SK-N-SH (cell line): ENCODE results near the gene TRPM8. TPM values are rescaled to one million over a fixed set of nuclear protein-coding genes. Genes with fewer than 3 reads are reported as not detected.
A peak's percentile ranks its signal among the peaks of the same experiment; 100 is the strongest.

ENCODE experiments used
- CTCF ChIA-PET: fragments of 300-600, 350-600 bp; formaldehyde crosslinking; extraction: SDS; loops from one replicate; lab custom pipeline; 2021; lab: Yijun Ruan, JAX
- POLR2A ChIA-PET: fragments of 350-600 bp; sonication (Branson Sonifier 250); formaldehyde crosslinking; extraction: SDS; loops from one replicate; lab custom pipeline; 2020; ENCODE audit warnings: antibody characterized with exemption, inconsistent platforms; lab: Yijun Ruan, JAX
- DNase-seq: peaks from one replicate; pipeline ENCODE4 v3.0.0; 2012
- H2AFZ ChIP-seq: fragments of 200-600 bp; sonication (generic); 2 replicates; pipeline ENCODE4 v1.8.1; 2016; ENCODE audit warnings: antibody characterized with exemption, mild to moderate bottlenecking, low read depth
- H3F3A ChIP-seq: fragments of 200-600 bp; sonication (generic); replicated peaks from 2 replicates; pipeline ENCODE3; 2016; ENCODE audit warnings: antibody characterized with exemption, mild to moderate bottlenecking; ENCODE audit not compliant: insufficient read depth
- H3K27ac ChIP-seq, 2 experiments: fragments of 200-500 bp in 1 of 2; fragments of 200-600 bp in 1 of 2; sonication (Bioruptor generic) in 1 of 2; sonication (generic), shearing (Covaris generic) in 1 of 2; 2 replicates each; pipeline versions ENCODE4 v1.5.1 to v1.6.1; 2014 to 2016; ENCODE audit warnings: low read depth in 2 of 2, inconsistent platforms in 1 of 2, low read length in 1 of 2, mild to moderate bottlenecking in 1 of 2, mixed read lengths in 1 of 2
- H3K27me3 ChIP-seq: fragments of 200-600 bp; sonication (generic), shearing (Covaris generic); 2 replicates; pipeline ENCODE4 v1.6.1; 2016; ENCODE audit warnings: mixed run types; ENCODE audit not compliant: insufficient read depth
- H3K36me3 ChIP-seq, 2 experiments: fragments of 200-500 bp in 1 of 2; fragments of 200-600 bp in 1 of 2; sonication (Bioruptor generic) in 1 of 2; sonication (generic) in 1 of 2; replicated peaks in 1 of 2; 2 replicates each; pipeline versions ENCODE3 to v1.5.1; 2014 to 2016; ENCODE audit warnings: low read length in 1 of 2, mild to moderate bottlenecking in 1 of 2; ENCODE audit not compliant: insufficient read depth in 2 of 2, control insufficient read depth in 1 of 2
- H3K4me1 ChIP-seq, 2 experiments: fragments of 200-500 bp in 1 of 2; fragments of 200-600 bp in 1 of 2; sonication (Bioruptor generic) in 1 of 2; sonication (generic), shearing (Covaris generic) in 1 of 2; 2 replicates each; pipeline versions ENCODE4 v1.5.1 to v1.6.1; 2014 to 2016; ENCODE audit warnings: low read depth in 1 of 2, low read length in 1 of 2, mixed run types in 1 of 2; ENCODE audit not compliant: insufficient read depth in 2 of 2, control insufficient read depth in 1 of 2
- H3K4me2 ChIP-seq: fragments of 200-600 bp; sonication (generic), shearing (Covaris generic); 2 replicates; pipeline ENCODE4 v1.6.1; 2017; ENCODE audit warnings: mixed run types
- H3K4me3 ChIP-seq, 2 experiments: fragments of 200-500 bp in 1 of 2; fragments of 200-600 bp in 1 of 2; sonication (Bioruptor generic) in 1 of 2; sonication (generic), shearing (Covaris generic) in 1 of 2; 2 replicates each; pipeline versions ENCODE4 v1.5.1 to v1.8.1; 2014 to 2016; ENCODE audit warnings: low read depth in 2 of 2, inconsistent platforms in 1 of 2, low read length in 1 of 2, mild to moderate bottlenecking in 1 of 2, mixed read lengths in 1 of 2, moderate library complexity in 1 of 2
- H3K79me2 ChIP-seq: fragments of 200-600 bp; sonication (generic); 2 replicates; pipeline ENCODE4 v1.8.1; 2017; ENCODE audit warnings: mild to moderate bottlenecking; ENCODE audit not compliant: insufficient read depth
- H3K9ac ChIP-seq: fragments of 200-600 bp; sonication (generic); 2 replicates; pipeline ENCODE4 v1.6.1; 2017; ENCODE audit warnings: mixed run types
- H3K9me2 ChIP-seq: fragments of 200-600 bp; sonication (generic); 2 replicates; pipeline ENCODE4 v1.6.1; 2017; ENCODE audit warnings: mixed run types
- H3K9me3 ChIP-seq: fragments of 200-600 bp; sonication (generic); 2 replicates; pipeline ENCODE4 v1.6.1; 2017; ENCODE audit warnings: mixed run types, mild to moderate bottlenecking, moderate library complexity
- H4K20me1 ChIP-seq: fragments of 200-600 bp; sonication (generic); 2 replicates; pipeline ENCODE4 v1.6.1; 2017; ENCODE audit warnings: mild to moderate bottlenecking, mixed run types; ENCODE audit not compliant: insufficient read depth
- CHD2 ChIP-seq: fragments of 150-350 bp; IDR thresholded peaks from 2 replicates; pipeline ENCODE4 v1.6.1; 2018; ENCODE audit warnings: low read length; ENCODE audit not compliant: partially characterized antibody
- ELF1 ChIP-seq: IDR thresholded peaks from 2 replicates; pipeline ENCODE4 v1.4.0; 2012
- EP300 ChIP-seq, 2 experiments: IDR thresholded peaks; 2 replicates each; pipeline versions ENCODE4 v1.4.0 to v1.6.1; 2012; ENCODE audit warnings: borderline replicate concordance in 1 of 2, low read depth in 1 of 2, low read length in 1 of 2
- EZH2phosphoT487 ChIP-seq: fragments of 200-600 bp; sonication (generic); IDR thresholded peaks from 2 replicates; pipeline ENCODE4 v1.6.1; 2017; ENCODE audit warnings: low read depth, mixed run types, mild to moderate bottlenecking, antibody characterized with exemption, moderate library complexity, borderline replicate concordance
- FOSL2 ChIP-seq: IDR thresholded peaks from 2 replicates; pipeline ENCODE4 v1.4.0; 2012; ENCODE audit warnings: low read depth, mild to moderate bottlenecking, moderate library complexity, borderline replicate concordance
- FOXM1 ChIP-seq: IDR thresholded peaks from 2 replicates; pipeline ENCODE4 v1.4.0; 2012; ENCODE audit warnings: low read depth, mild to moderate bottlenecking
- MEF2A ChIP-seq: IDR thresholded peaks from 2 replicates; pipeline ENCODE4 v1.4.0; 2012; ENCODE audit warnings: low read depth, borderline replicate concordance
- MXI1 ChIP-seq: IDR thresholded peaks from 2 replicates; pipeline ENCODE4 v1.6.1; 2012; ENCODE audit warnings: mild to moderate bottlenecking, low read depth, low read length, improper control_type of control experiment
- NFIC ChIP-seq: IDR thresholded peaks from 2 replicates; pipeline ENCODE4 v1.4.0; 2012; ENCODE audit warnings: borderline replicate concordance
- NRF1 ChIP-seq: IDR thresholded peaks from 2 replicates; pipeline ENCODE4 v1.6.1; 2012; ENCODE audit warnings: low read depth, mild to moderate bottlenecking, low read length
- POLR2AphosphoS5 ChIP-seq: IDR thresholded peaks from 2 replicates; pipeline ENCODE4 v1.6.1; 2012; ENCODE audit warnings: low read depth, low read length
- RAD21 ChIP-seq: IDR thresholded peaks from 2 replicates; pipeline ENCODE4 v1.6.1; 2012; ENCODE audit warnings: mild to moderate bottlenecking, low read length
- RCOR1 ChIP-seq: fragments of 150-350 bp; IDR thresholded peaks from 2 replicates; pipeline ENCODE4 v1.6.1; 2017; ENCODE audit warnings: antibody characterized with exemption, low read length
- SIN3A ChIP-seq: IDR thresholded peaks from 2 replicates; pipeline ENCODE4 v1.6.1; 2012; ENCODE audit warnings: low read depth, mild to moderate bottlenecking, low read length, moderate library complexity, borderline replicate concordance
- SMC3 ChIP-seq: IDR thresholded peaks from 2 replicates; pipeline ENCODE4 v1.6.1; 2012; ENCODE audit warnings: low read depth, low read length, improper control_type of control experiment
- WGBS: methylation state at CpG from one replicate; pipeline ENCODE4 v1.1.6; 2017; ENCODE audit warnings: low lambda C conversion rate; 5-methylcytosine and 5-hydroxymethylcytosine counted together
- polyA plus RNA-seq, 3 experiments: library from polyadenylated mRNA; depleted of rRNA; stranded (reverse); fragments of >200 nt; gene quantifications; 2 replicates each; pipeline ENCODE4 v1.2.3, GENCODE V29; 2012
- TF ChIP-seq, protein P1 (sequence below): IDR thresholded peaks from 2 replicates; pipeline ENCODE4 v1.4.0; 2012; ENCODE audit warnings: low read depth
- TF ChIP-seq, protein P2 (sequence below): fragments of 150-350 bp; IDR thresholded peaks from 2 replicates; pipeline ENCODE4 v1.6.1; 2017; ENCODE audit warnings: antibody characterized with exemption, low read length, low read depth, borderline replicate concordance
- TF ChIP-seq, protein P3 (sequence below): IDR thresholded peaks from 2 replicates; pipeline ENCODE4 v1.4.0; 2012; ENCODE audit warnings: low read depth, borderline replicate concordance

TRPM8 gene
- polyA plus RNA-seq, 1 of the 3 experiments (the other 2 are of a cell fraction), result 0.85 TPM

DNA sequence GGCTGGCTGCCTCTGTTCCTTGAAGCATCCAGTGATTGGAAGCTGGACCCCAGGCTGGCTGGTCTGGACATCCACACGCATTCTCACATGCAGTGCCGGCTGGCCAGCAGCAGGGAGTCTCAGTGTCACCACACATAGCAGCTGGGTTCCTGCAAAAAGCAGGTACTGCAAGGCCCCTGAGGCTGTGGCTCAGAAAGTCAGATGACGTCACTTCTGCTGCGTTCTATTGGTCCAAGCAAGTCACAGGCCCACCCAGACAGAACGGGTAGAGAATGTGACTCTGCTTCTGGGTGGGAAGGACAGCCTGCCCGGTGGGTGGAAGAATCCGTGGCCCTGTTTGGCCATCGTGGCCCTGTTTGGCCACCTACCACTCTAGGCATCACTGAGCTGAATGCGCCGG lies 82.0 kb downstream of the TRPM8 start:
- 80% methylated on average over 1 of the region's 10 CpGs for WGBS
- H3K4me1 ChIP-seq, result peaks cover 12 to 22% of the 10 kb centered on the region in 2 experiments; a peak in 3 of 4 replicates
- H3K4me3 ChIP-seq, result no peak overlapping the region
- DNase-seq, result peak; percentile 48
- CTCF ChIA-PET, result interaction anchor here (1.0 to 1.1 kb wide), 2 partner anchors 10 to 546 kb away, joined by 3 read pairs; no protein-coding TSS in a partner anchor
- no peaks in the 10 kb centered on the region for H3K27me3 ChIP-seq
- H3K9ac ChIP-seq, result no peak overlapping the region
- H3F3A ChIP-seq, result no peaks in the 10 kb centered on the region
- no peaks in the 10 kb centered on the region for H3K36me3 ChIP-seq
- H3K9me3 ChIP-seq, result no peaks in the 10 kb centered on the region
- POLR2A ChIA-PET, result interaction anchor here (0.6 to 0.7 kb wide), 2 partner anchors 413 to 498 kb away, joined by 3 to 4 read pairs; partner anchors contain the start of gene ARL4C
- H3K79me2 ChIP-seq, result no peaks in the 10 kb centered on the region
- H4K20me1 ChIP-seq, result no peaks in the 10 kb centered on the region
- H3K27ac ChIP-seq, result no peak overlapping the region
- 0 out of 2 replicates have a peak, but pooled peaks have one; percentile 13 for TF ChIP-seq RAD21
- no peak for TF ChIP-seq SIN3A
- TF ChIP-seq, all 33 proteins: peak for 1
- no peaks in the 10 kb centered on the region for H3K9me2 ChIP-seq
- H2AFZ ChIP-seq, result no peak overlapping the region
- H3K4me2 ChIP-seq, result no peak overlapping the region

DNA sequence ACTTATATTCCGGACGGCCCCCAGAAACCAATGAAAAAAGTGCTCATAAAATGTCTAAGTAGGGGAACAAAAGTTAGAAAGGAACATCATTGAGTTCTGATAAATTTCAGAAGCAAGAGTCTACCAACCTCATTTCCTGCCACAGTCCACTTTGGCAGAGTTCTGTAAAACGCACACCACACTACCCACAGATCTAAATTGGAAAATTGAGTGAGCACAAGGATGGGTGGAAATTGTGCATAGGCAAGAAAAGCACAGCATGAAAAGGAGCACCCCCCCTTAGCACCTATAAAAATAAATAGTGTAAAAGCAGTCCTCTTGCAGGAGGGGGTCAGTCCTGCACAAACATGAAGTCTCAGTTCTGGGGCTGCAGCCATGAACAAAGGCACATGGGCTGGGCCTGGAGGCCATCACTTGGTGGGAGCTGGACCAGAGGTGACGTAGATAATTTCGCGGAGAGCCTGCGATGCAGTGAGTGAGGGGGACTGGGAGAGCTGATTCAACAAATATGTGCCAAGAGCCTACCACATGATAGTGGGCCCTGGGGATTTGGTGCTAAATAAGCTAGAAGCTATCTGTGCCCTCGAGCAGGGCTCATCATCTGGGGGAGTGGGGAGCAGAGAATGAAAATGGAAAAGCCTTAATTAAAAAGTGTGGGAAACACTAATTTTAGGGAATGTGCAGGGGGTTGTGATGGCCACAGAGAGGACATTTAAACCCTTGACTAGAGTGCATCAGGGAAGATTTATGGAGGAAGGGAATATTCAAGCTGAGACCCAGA lies 84.4 kb downstream of the TRPM8 start:
- no peak for DNase-seq
- H3K36me3 ChIP-seq, result no peaks in the 10 kb centered on the region
- peaks cover 17 to 19% of the 10 kb centered on the region in 2 experiments for H3K4me1 ChIP-seq

More for the DNA sequence above, 84.4 kb downstream of the TRPM8 start:
- H3K9me2 ChIP-seq, result no peaks in the 10 kb centered on the region
- H3K27me3 ChIP-seq, result no peaks in the 10 kb centered on the region
- 95% methylated on average over 8 of the region's 8 CpGs for WGBS
- H3K79me2 ChIP-seq, result no peaks in the 10 kb centered on the region
- H3F3A ChIP-seq, result peaks cover 4% of the 10 kb centered on the region
- no peak overlapping the region for H3K4me2 ChIP-seq
- TF ChIP-seq EP300 (IDR thresholded peaks at IDR 0.05; ENCODE audit: borderline replicate concordance in 1 of 2, low read depth in 1 of 2, low read length in 1 of 2) (no peak), SIN3A (no peak), MXI1 (no peak), NRF1 (no peak), FOXM1 (no peak), CHD2 (no peak), POLR2AphosphoS5 (no peak), MEF2A (no peak), RCOR1 (no peak), FOSL2 (no peak), EZH2phosphoT487 (no peak), NFIC (no peak), ELF1 (no peak), SMC3 (no peak)
- TF ChIP-seq, protein P1, sequence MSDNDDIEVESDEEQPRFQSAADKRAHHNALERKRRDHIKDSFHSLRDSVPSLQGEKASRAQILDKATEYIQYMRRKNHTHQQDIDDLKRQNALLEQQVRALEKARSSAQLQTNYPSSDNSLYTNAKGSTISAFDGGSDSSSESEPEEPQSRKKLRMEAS, result no peak
- TF ChIP-seq, protein P2, sequence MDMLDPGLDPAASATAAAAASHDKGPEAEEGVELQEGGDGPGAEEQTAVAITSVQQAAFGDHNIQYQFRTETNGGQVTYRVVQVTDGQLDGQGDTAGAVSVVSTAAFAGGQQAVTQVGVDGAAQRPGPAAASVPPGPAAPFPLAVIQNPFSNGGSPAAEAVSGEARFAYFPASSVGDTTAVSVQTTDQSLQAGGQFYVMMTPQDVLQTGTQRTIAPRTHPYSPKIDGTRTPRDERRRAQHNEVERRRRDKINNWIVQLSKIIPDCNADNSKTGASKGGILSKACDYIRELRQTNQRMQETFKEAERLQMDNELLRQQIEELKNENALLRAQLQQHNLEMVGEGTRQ, result no peak
- TF ChIP-seq, protein P3, sequence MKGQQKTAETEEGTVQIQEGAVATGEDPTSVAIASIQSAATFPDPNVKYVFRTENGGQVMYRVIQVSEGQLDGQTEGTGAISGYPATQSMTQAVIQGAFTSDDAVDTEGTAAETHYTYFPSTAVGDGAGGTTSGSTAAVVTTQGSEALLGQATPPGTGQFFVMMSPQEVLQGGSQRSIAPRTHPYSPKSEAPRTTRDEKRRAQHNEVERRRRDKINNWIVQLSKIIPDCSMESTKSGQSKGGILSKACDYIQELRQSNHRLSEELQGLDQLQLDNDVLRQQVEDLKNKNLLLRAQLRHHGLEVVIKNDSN, result no peak
- H3K4me3 ChIP-seq, result no peak overlapping the region
- no peak overlapping the region for H3K27ac ChIP-seq
- no peak overlapping the region for H3K9ac ChIP-seq
- H4K20me1 ChIP-seq, result no peaks in the 10 kb centered on the region
- CTCF ChIA-PET, result no interaction called here
- H2AFZ ChIP-seq, result no peak overlapping the region
- POLR2A ChIA-PET, result no interaction called here
- no peaks in the 10 kb centered on the region for H3K9me3 ChIP-seq
